Measurements from ENCODE around the gene MUC16.

- TF ChIP-seq CTCF (conservative IDR thresholded peaks at IDR 0.05; ENCODE audit: low read length) (no peak), EZH2phosphoT487 (IDR thresholded peaks at IDR 0.05; ENCODE audit: borderline replicate concordance, low read depth, low read length) (no peak)
Observed at GRCh38 chr19:9057505-9058258, 47.5 kb upstream of the MUC16 start.

Measured in OCI-LY7 (cell line).